KOPT-K1 (cell line): ENCODE measurements around the gene MMP8.
"Not testable (repeated sequence)": the region's sequence is repeated elsewhere in the genome, so short reads cannot be mapped to it uniquely, and the experiment has no call there.

Experiments
- H3K27ac ChIP-seq: fragments of 200-600 bp; sonication (generic); 2 replicates; pipeline ENCODE4 v1.5.1; 2016; ENCODE audit warnings: antibody characterized with exemption, mild to moderate bottlenecking, low read depth, low read length; ENCODE audit not compliant: poor library complexity, severe bottlenecking
- H3K36me3 ChIP-seq: fragments of 200-600 bp; sonication (generic); 2 replicates; pipeline ENCODE4 v1.5.1; 2017; ENCODE audit warnings: antibody characterized with exemption, mild to moderate bottlenecking, low read length, moderate library complexity; ENCODE audit not compliant: insufficient read depth
- H3K9me3 ChIP-seq: fragments of 200-600 bp; sonication (generic); 2 replicates; pipeline ENCODE4 v1.5.1; 2017; ENCODE audit warnings: antibody characterized with exemption, low read length, mild to moderate bottlenecking; ENCODE audit not compliant: insufficient read depth, poor library complexity, severe bottlenecking

The MMP8 gene

GRCh38 chr11:102724904-102725500 is at the start of gene MMP8:
Gene MMP8, minus strand, starts transcription at chr11:102724954. Its CDS starts 99 bp downstream, at chr11:102724855.
- H3K27ac ChIP-seq = no peak within 1 kb of the TSS
- H3K36me3 ChIP-seq = no peaks in the 10 kb centered on the region
- H3K9me3 ChIP-seq = no peaks in the 10 kb centered on the region

- H3K36me3 ChIP-seq = no peaks in the 10 kb centered on the region
- H3K27ac ChIP-seq = no peak overlapping the region
- no peaks in the 10 kb centered on the region for H3K9me3 ChIP-seq
Observed at GRCh38 chr11:102773386-102773785, 48.6 kb upstream of the MMP8 start.

- H3K9me3 ChIP-seq = no peaks in the 10 kb centered on the region
- H3K36me3 ChIP-seq = no peaks in the 10 kb centered on the region
- H3K27ac ChIP-seq = no peak overlapping the region
Observed at GRCh38 chr11:102771351-102771750, 46.6 kb upstream of the MMP8 start.

GRCh38 chr11:102770191-102770590 is 45.4 kb upstream of the MMP8 start:
- no peaks in the 10 kb centered on the region for H3K36me3 ChIP-seq
- no peaks in the 10 kb centered on the region for H3K9me3 ChIP-seq
- no peak overlapping the region for H3K27ac ChIP-seq

- no peak overlapping the region for H3K27ac ChIP-seq
- no peaks in the 10 kb centered on the region for H3K36me3 ChIP-seq
- no peaks in the 10 kb centered on the region for H3K9me3 ChIP-seq
Observed at GRCh38 chr11:102767800-102768199, 43.0 kb upstream of the MMP8 start.

GRCh38 chr11:102763440-102763839 is 38.7 kb upstream of the MMP8 start:
- H3K9me3 ChIP-seq = no peaks in the 10 kb centered on the region
- H3K36me3 ChIP-seq = no peaks in the 10 kb centered on the region
- no peak overlapping the region for H3K27ac ChIP-seq

GRCh38 chr11:102762361-102762767 is 37.6 kb upstream of the MMP8 start:
- Histone ChIP-seq H3K27ac (no peak overlapping the region), H3K36me3 (no peaks in the 10 kb centered on the region)

GRCh38 chr11:102761646-102762238 is 37.0 kb upstream of the MMP8 start:
- no peaks in the 10 kb centered on the region for H3K9me3 ChIP-seq
- H3K36me3 ChIP-seq = no peaks in the 10 kb centered on the region
- H3K27ac ChIP-seq = no peak overlapping the region

More at GRCh38 chr11:102762361-102762767, 37.6 kb upstream of the MMP8 start:
- no peaks in the 10 kb centered on the region for H3K9me3 ChIP-seq

GRCh38 chr11:102760344-102761035 is 35.7 kb upstream of the MMP8 start:
- no peaks in the 10 kb centered on the region for H3K36me3 ChIP-seq
- no peak overlapping the region for H3K27ac ChIP-seq

GRCh38 chr11:102757823-102758549 is 33.2 kb upstream of the MMP8 start:
- Histone ChIP-seq H3K9me3 (no peaks in the 10 kb centered on the region), H3K27ac (no peak overlapping the region), H3K36me3 (no peaks in the 10 kb centered on the region)

More at GRCh38 chr11:102760344-102761035, 35.7 kb upstream of the MMP8 start:
- no peaks in the 10 kb centered on the region for H3K9me3 ChIP-seq

- Histone ChIP-seq H3K36me3 (no peaks in the 10 kb centered on the region), H3K9me3 (no peaks in the 10 kb centered on the region), H3K27ac (no peak overlapping the region)
Observed at GRCh38 chr11:102753267-102753666, 28.5 kb upstream of the MMP8 start.

- Histone ChIP-seq H3K27ac (no peak overlapping the region), H3K9me3 (no peaks in the 10 kb centered on the region), H3K36me3 (no peaks in the 10 kb centered on the region)
Observed at GRCh38 chr11:102751673-102752072, 26.9 kb upstream of the MMP8 start.

GRCh38 chr11:102749101-102749722 is 24.5 kb upstream of the MMP8 start:
- Histone ChIP-seq H3K9me3 (no peaks in the 10 kb centered on the region), H3K36me3 (no peaks in the 10 kb centered on the region), H3K27ac (no peak overlapping the region)

GRCh38 chr11:102746746-102747578 is 22.2 kb upstream of the MMP8 start:
- not testable (repeated sequence) for H3K36me3 ChIP-seq, H3K27ac ChIP-seq, H3K9me3 ChIP-seq
